ENCODE results near the gene STARD7. TPM values are rescaled to one million over a fixed set of nuclear protein-coding genes. Genes with fewer than 3 reads are reported as not detected.
A peak's percentile ranks its signal among the peaks of the same experiment; 100 is the strongest.

The STARD7 gene
- total and polyA plus RNA-seq, 2 donors (not counting 1 experiment from before 2014, with no cell fraction given) = 35.1 to 133 TPM

DNA sequence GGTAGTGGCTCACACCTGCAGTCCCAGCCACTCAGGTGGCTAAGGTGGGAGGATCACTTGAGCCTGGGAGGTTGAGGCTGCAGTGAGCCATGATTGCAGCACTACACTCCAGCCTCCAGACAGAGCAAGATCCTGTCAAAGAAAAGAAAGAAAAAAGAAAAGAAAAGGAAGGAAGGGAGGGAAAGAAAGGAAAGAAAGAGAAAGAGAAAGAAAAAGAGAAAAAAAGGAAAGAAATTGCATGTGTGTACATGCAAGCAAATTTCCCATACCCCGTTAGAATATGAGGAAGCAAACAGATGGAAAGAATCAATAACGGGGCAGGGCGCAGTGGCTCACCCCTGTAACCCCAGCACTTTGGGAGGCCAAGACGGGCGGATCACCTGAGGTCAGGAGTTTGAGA, 39.3 kb upstream of the STARD7 start:
- Mint-ChIP-seq H3K27ac (peak overlapping the region; percentile 50), H3K9me3 (ENCODE audit: insufficient read depth) (no peaks in the 10 kb centered on the region), H3K4me1 (peaks cover 28% of the 10 kb centered on the region), H3K27me3 (no peaks in the 10 kb centered on the region), H3K4me3 (no peak overlapping the region)
- TF ChIP-seq EZH2 (IDR thresholded peaks at IDR 0.05; ENCODE audit: borderline replicate concordance, insufficient read depth, low read depth, low read length, poor library complexity, severe bottlenecking) = no peak
- TF ChIP-seq, protein P1, sequence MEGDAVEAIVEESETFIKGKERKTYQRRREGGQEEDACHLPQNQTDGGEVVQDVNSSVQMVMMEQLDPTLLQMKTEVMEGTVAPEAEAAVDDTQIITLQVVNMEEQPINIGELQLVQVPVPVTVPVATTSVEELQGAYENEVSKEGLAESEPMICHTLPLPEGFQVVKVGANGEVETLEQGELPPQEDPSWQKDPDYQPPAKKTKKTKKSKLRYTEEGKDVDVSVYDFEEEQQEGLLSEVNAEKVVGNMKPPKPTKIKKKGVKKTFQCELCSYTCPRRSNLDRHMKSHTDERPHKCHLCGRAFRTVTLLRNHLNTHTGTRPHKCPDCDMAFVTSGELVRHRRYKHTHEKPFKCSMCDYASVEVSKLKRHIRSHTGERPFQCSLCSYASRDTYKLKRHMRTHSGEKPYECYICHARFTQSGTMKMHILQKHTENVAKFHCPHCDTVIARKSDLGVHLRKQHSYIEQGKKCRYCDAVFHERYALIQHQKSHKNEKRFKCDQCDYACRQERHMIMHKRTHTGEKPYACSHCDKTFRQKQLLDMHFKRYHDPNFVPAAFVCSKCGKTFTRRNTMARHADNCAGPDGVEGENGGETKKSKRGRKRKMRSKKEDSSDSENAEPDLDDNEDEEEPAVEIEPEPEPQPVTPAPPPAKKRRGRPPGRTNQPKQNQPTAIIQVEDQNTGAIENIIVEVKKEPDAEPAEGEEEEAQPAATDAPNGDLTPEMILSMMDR (IDR thresholded peaks at IDR 0.05) = no peak
- Histone ChIP-seq H3K79me2 (ENCODE audit: control insufficient read depth, insufficient read depth, low read length) (peaks cover 4% of the 10 kb centered on the region), H3K27ac (ENCODE audit: low read length in 2 of 2) (no peak overlapping the region), H3K27me3 (replicated peaks in 1 of 4; ENCODE audit: control extremely low read depth in 1 of 4, control insufficient read depth in 3 of 4, insufficient read depth in 4 of 4, low read length in 3 of 4) (no peaks in the 10 kb centered on the region), H3K36me3 (replicated peaks in 1 of 2; ENCODE audit: control extremely low read depth in 1 of 2, control insufficient read depth in 1 of 2, extremely low read depth in 1 of 2, insufficient read depth in 2 of 2, low read length in 1 of 2) (peaks cover 0 to 30% of the 10 kb centered on the region in 2 experiments), H2AFZ (ENCODE audit: insufficient read depth, low read depth, low read length, poor library complexity, severe bottlenecking) (no peak overlapping the region), H4K20me1 (ENCODE audit: control insufficient read depth, insufficient read depth, low read length, poor library complexity, severe bottlenecking) (no peaks in the 10 kb centered on the region), H3K9ac (ENCODE audit: low read length) (no peak overlapping the region), H3K4me3 (ENCODE audit: control extremely low read depth in 1 of 5, extremely low read depth in 1 of 5, insufficient read depth in 1 of 5, low read depth in 2 of 5, low read length in 4 of 5) (no peak overlapping the region), H3K4me1 (ENCODE audit: control insufficient read depth in 2 of 2, insufficient read depth in 2 of 2, low read length in 2 of 2) (peaks cover 14 to 28% of the 10 kb centered on the region in 2 donors), H3K9me3 (ENCODE audit: control extremely low read depth in 1 of 3, control insufficient read depth in 2 of 3, insufficient read depth in 1 of 3, low read length in 2 of 3) (peaks cover 0 to 12% (median 3%) of the 10 kb centered on the region in 3 donors), H3K4me2 (replicated peaks; ENCODE audit: low read depth, low read length, poor library complexity, severe bottlenecking) (no peak overlapping the region)
- DNase-seq (no peak), ATAC-seq (ENCODE audit: low read depth) (no peak)
- POLR2A ChIA-PET = no interaction called here
- CTCF ChIA-PET = interaction anchor here (2.2 kb wide), 1 partner anchor 14 kb away, joined by 8 read pairs; no protein-coding TSS in a partner anchor
- WGBS (ENCODE audit: insufficient coverage) = 75% methylated on average over 1 of the region's 5 CpGs
- intact Hi-C loops (cut with micrococcal nuclease) = no loop called here

DNA sequence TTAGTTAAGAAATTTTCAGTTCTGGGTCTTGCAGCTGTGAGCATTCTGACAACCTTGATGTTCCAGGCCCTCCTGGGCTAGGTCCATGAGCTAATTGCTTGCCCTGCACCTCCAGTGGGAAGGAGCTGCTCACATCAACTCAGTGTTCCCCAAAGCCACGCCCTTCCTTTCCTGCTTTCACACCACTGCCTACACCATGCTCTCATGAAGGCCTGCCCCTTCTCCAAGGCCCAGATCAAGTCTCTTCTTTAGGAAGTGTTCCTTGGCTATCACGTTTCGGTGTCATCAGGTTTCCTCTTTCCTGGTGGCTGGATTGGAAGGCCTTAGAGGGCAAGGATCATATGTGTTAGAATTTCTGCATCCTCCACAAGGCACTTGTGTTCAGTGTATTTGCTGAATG, 38.4 kb upstream of the STARD7 start:
- peaks cover 23 to 37% of the 10 kb centered on the region in 2 donors for H3K4me1 ChIP-seq (ENCODE audit: control insufficient read depth in 2 of 2, insufficient read depth in 2 of 2, low read length in 2 of 2)
- DNase-seq (no peak), ATAC-seq (ENCODE audit: low read depth) (no peak)
- TF ChIP-seq, protein P1 (IDR thresholded peaks at IDR 0.05) = no peak
- TF ChIP-seq EZH2 (IDR thresholded peaks at IDR 0.05; ENCODE audit: borderline replicate concordance, insufficient read depth, low read depth, low read length, poor library complexity, severe bottlenecking) = no peak
- H3K4me2 ChIP-seq (replicated peaks; ENCODE audit: low read depth, low read length, poor library complexity, severe bottlenecking) = no peak overlapping the region
- no peaks in the 10 kb centered on the region for H3K27me3 Mint-ChIP-seq
- H4K20me1 ChIP-seq (ENCODE audit: control insufficient read depth, insufficient read depth, low read length, poor library complexity, severe bottlenecking) = no peaks in the 10 kb centered on the region
- H3K27ac Mint-ChIP-seq = peak overlapping the region; percentile 28
- ChIA-PET POLR2A (no interaction called here), CTCF (interaction anchor here (0.7 to 2.2 kb wide), 3 partner anchors 8 to 73 kb away, joined by 3 to 8 read pairs (median 3); no protein-coding TSS in a partner anchor)
- no peaks in the 10 kb centered on the region for H3K9me3 Mint-ChIP-seq (ENCODE audit: insufficient read depth)
- no peak overlapping the region for H3K27ac ChIP-seq (ENCODE audit: low read length in 2 of 2)
- no peak overlapping the region for H3K4me3 ChIP-seq (ENCODE audit: control extremely low read depth in 1 of 5, extremely low read depth in 1 of 5, insufficient read depth in 1 of 5, low read depth in 2 of 5, low read length in 4 of 5)
- intact Hi-C loops (cut with micrococcal nuclease) = no loop called here
- H3K27me3 ChIP-seq (replicated peaks in 1 of 4; ENCODE audit: control extremely low read depth in 1 of 4, control insufficient read depth in 3 of 4, insufficient read depth in 4 of 4, low read length in 3 of 4) = no peaks in the 10 kb centered on the region
- no CpG with 5 or more reads among the region's 3 CpGs for WGBS (ENCODE audit: insufficient coverage)
- peaks cover 34% of the 10 kb centered on the region for H3K4me1 Mint-ChIP-seq
- H3K9ac ChIP-seq (ENCODE audit: low read length) = no peak overlapping the region
- peaks cover 0 to 21% of the 10 kb centered on the region in 2 experiments for H3K36me3 ChIP-seq (replicated peaks in 1 of 2; ENCODE audit: control extremely low read depth in 1 of 2, control insufficient read depth in 1 of 2, extremely low read depth in 1 of 2, insufficient read depth in 2 of 2, low read length in 1 of 2)
- peaks cover 4% of the 10 kb centered on the region for H3K79me2 ChIP-seq (ENCODE audit: control insufficient read depth, insufficient read depth, low read length)
- peaks cover 0 to 12% (median 3%) of the 10 kb centered on the region in 3 donors for H3K9me3 ChIP-seq (ENCODE audit: control extremely low read depth in 1 of 3, control insufficient read depth in 2 of 3, insufficient read depth in 1 of 3, low read length in 2 of 3)
- no peak overlapping the region for H3K4me3 Mint-ChIP-seq
- no peak overlapping the region for H2AFZ ChIP-seq (ENCODE audit: insufficient read depth, low read depth, low read length, poor library complexity, severe bottlenecking)

All from B cell (primary cell).